Right renal pelvis (tissue), 4 donors: ENCODE results near the gene DBT. TPM values are rescaled to one million over a fixed set of nuclear protein-coding genes. Genes with fewer than 3 reads are reported as not detected.
"Not testable (repeated sequence)": the region's sequence is repeated elsewhere in the genome, so short reads cannot be mapped to it uniquely, and the experiment has no call there.

Experiments used
- DNase-seq, 4 donors: peaks; one replicate each; pipeline ENCODE4 v3.0.0-alpha.2; 2013; ENCODE audit warnings: low read depth in 4 of 4, low spot score in 3 of 4, missing footprints in 1 of 4
- polyA plus RNA-seq, 4 donors: library from polyadenylated mRNA; unstranded; fragments of 120-200 nt; gene quantifications; one replicate each; pipeline ENCODE4 v1.2.1, GENCODE V29; 2013; ENCODE audit not compliant: insufficient read length in 4 of 4

DBT gene
- 10 to 100 TPM; 24.0 to 32.6 (median 26.7) TPM for polyA plus RNA-seq

DNA sequence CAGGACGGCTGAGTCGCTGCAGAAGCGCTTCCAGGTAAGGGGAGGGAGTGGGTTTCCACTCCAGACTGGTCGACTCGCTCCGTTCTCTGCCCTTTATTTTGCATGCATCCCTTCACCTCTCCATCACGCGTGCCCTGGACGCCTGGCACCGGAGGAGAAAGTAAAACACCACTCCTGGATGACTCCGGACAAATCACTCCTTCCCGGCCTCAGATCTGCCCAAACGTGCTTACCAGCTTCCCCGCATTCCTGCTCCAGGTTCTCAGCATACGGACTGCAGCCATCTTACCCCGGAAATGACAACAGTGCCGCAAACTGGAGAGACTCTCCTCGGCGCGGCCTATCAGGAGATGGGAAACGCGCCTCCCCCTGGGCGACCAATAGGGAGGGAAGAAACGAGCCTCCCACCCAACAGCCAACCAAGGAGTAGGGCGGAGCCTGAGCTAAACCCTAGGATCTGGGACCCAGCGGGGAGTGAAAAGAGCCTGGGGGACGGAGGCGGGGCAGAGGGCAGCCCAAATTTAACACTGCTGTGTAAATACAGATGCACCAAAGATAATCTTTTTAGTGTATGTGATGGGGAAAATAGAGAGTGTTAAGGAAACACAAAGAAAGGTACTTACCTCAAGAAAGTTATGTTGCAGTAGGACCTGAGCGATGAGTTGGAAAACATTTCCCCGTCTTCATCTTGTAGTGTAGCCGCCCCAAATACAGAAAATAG lies at the start of gene DBT:
Gene DBT (minus strand): TSS at position 298 of the 721 bp plus-strand sequence. CDS start 14 bp downstream, at position 284.
- DNase-seq: peak; percentile 84 to 95 (median 92)

DNA sequence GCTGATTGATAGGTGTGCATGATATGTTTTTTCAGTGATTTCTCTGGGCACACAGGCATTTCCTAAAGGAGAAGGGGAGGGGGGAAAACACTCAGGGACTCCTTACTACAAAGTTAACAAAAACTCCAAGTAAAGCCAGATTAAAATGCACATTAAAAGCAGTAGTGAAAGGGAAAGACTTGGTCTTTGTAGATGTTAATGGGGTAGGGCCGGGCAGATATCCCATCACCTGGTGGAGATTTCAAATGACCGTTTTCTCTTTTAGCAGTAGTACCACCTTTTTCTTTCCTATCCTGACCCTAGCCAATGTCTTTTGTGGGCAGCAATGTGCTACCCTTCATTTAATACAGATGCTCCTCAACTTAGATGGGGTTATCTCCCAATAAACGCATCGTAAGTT lies 48.9 kb upstream of the DBT start:
- DNase-seq: no peak

DNA sequence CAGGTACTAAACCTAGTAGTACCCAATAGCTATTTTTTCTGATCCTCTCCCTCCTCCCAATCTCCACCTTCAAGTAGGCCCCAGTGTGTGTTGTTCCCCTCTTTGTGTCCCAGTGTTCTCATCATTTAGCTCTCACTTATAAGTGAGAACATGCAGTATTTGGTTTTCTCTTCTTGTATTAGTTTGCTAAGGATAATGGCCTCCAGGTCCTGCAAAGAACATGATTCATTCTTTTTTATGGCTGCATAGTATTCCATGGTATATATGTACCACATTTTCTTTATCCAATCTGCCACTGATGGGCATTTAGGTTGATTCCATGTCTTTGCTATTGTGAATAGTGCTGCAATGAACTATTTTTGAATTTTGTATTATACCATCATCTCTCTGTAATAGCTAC lies 47.4 kb upstream of the DBT start:
- not testable (repeated sequence) for DNase-seq

DNA sequence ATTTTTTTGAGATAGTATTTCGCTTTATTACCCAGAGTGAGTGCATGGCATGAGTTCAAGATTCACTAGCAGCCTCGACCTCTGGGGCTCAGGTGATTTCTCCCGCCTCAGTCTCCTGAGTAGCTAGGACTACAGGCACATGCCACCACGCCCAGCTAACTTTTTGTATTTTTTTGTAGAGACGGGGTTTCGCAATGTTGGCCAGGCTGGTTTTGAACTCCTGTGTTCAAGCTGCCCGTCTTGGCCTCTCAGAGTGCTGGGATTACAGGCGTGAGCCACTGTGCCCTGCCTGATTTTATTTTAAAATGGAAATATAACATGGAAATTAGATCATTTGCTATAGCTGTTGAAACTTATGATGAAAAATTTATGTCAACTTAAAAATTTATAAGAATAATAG lies 46.5 kb upstream of the DBT start:
- DNase-seq: no peak

DNA sequence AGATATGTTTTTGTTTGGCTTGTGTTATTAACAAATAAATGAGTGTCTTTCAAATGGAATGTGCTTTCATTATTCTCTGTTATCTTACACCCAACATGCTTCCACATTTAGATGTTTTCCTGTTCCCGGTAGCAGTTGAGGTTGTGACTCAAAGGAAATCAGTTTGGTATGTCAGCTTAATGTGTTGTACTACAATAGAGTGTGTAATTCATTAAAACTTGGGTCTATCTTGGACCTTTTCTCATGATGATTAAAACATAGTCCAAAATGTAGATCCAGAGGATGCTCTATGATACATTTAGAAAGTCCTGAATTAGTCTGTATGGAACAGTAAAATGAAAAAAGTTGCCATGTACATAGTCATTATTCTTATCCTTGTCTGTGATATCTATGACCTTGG lies 43.1 kb upstream of the DBT start:
- DNase-seq: no peak

DNA sequence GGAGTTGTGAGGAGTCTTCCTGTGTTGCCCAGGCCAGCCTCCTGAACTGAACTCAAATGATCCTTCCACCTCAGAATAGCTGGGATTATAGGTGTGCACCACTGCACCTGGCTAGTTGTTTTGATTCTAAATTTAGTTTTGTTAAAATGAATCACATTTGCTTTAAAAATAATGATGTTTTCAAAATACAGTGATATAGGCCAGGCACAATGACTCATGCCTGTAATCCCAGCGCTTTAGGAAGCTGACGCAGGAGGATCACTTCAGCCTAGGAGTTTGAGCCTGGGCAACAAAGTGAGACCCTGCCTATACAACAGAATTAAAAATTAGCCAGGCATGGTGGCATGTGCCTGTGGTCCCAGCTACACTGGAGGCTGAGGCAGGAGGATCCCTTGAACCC lies 40.7 kb upstream of the DBT start:
- no peak for DNase-seq

DNA sequence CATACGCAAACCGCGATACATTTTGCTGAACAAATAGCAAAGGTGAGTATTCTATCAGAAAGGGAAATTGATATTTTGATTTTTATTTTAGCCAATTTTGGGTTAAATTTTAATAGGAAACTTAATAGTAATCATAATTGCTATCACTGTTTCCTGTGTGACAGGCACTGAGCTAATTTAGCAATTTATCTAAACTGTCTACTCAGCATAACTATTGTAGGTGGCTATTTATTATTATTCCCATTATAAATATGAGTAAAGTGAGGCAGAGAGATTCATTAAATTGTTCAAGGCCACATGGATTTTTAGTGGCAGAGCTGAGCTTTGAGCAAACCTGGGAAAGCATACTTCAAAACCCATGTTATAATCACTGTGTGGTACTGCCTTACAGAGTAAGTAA lies 37.5 kb upstream of the DBT start:
- no peak for DNase-seq

DNA sequence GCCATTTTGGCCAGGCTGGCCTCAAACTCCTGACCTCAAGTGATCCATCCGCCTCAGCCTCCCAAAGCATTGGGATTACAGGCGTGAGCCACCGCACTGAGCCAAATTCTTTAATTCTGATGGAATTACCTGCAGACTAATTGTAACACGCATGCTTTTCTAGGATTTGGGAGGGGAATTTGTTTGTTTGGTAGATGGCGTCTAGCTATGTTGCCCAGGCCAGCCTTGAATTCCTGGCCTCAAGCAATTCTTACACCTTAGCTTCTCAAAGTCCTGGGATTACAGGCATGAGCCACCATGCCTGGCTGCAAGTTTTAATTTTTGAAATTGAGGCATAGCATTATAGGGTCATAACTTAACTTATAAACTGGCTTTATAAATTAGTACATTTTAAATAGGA lies 35.0 kb upstream of the DBT start:
- DNase-seq: no peak

DNA sequence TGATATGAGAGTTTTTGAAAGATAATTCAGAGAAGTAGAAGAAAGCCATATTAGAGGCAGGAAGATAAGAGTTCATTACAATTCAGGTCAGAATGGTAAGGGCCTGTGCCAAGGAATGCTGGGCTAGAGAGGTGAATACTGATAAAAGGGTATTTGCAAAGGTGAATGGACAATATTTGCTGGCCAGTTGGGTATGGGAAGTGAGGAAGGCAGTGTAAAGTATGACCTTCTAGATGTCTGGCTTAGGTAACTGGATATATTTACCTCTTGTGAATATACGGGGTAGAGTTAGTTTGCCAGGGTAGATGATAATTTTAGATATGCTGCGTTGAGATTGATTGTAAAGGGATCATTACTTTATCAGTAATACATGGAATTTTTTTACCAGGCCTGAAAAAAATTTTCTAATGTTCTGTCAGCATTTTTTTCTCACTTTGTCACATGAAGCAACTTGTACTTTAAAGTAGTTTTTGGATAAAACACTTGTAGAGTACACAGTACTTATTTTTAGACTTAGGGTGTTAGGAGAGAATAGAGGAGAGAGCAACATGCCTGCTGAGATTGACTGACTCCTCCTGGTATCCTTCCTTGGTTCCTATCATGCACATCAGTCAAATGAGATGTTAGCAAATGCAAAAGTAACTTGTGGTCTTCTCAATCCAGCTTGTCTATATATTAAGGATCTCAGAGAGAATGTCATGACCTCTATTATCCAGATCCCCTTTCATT lies 30.5 kb upstream of the DBT start:
- DNase-seq: no peak

DNA sequence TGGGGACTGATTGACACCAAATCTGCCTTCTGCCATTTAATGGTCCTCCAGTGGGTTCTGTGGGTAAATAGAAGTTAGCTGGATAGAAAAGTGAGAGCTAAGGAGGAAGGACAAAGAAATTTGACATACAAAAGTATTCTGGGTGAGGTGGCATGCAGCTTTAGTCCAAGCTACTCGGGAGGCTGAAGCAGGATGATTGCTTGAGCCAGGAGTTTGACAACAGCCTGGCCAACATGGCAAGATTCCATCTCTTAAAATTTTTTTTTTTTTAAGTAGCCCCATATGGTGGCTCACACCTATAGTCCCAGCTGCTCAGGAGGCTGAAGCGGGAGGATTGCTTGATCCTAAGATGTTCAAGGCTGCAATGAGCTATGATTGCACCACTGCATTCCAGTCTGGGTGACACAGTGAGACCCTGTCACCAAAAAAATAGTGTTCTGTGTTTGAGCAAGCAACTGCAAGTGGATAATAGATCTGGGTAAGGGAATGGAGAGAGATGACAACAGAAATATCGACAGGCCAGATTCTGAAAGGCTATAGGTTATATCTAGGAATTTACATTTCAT lies 29.8 kb upstream of the DBT start:
- DNase-seq: no peak

DNA sequence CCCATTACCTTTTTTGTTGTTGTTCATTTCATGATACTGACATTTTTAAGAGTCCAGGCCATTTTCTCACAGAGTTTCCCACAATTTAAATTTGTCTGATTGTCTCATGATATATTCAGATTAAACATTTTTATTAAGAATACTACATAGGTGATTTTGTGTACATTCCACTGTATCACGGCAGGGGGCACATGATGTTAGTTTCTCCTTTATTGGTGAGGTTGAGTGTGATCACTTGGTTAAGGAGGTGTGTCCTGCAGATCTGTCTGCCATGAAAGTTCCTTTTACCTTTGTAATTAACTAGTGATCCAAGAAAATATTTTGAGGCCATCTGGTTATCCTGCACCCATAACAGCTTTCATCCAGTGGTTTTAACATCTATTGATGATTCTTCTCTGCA lies 28.2 kb upstream of the DBT start:
- no peak for DNase-seq

DNA sequence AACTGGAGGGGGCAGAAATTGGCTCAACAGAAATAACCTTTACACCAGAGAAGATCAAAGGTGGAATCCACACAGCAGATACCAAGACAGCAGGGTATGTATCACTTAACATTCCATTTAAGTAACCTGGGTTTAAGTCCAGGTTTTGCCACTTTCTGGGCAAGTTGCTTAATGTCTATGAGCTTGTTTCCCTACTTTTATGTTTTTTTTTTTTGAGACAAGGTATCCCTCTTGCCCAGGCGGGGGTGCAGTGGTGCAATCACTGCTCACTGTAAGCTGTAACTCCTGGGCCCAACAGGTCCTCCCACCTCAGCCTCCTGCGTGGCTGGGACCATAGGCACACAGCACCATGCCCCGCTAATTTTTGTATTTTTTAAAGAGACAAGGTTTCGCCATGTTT lies 18.6 kb upstream of the DBT start:
- no peak for DNase-seq

DNA sequence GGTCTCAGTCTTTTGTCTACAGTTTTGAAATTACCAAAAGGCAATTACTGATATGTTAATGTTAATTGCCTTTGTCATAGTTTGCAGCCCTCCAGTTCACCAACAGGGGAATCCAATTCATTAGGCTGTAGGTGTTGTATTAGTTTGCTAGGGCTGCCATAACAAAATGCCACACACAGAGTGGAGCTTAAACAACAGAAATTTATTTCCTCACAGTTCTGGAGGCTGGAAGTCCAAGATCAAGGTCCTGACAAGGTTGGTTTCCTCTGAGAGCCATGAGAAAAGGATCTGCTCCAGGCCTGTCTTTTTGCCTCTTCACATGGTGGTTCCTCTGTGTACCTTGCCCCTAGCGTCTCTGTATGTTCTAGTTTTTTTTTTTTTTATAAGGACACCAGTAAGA lies 17.6 kb upstream of the DBT start:
- no peak for DNase-seq

DNA sequence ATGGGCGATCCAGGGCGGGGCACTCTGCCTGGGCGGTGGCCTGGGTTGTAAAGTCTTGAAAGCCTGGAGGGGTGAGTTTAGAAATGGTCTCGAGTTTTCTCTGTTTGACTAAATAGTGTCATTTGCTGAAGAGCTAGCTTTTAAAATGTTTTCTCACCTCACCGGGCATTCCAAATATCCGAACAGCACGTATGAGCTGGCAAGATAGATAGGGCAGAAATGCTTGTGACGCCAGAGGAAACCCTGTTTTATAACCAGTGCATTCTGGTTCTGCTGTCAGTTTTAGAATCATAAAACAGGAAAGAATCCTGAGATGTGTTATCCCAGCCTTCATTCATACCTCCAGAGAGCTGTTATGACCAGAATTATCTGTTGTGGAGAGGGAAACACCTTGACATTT lies 17.1 kb upstream of the DBT start:
- no peak for DNase-seq

DNA sequence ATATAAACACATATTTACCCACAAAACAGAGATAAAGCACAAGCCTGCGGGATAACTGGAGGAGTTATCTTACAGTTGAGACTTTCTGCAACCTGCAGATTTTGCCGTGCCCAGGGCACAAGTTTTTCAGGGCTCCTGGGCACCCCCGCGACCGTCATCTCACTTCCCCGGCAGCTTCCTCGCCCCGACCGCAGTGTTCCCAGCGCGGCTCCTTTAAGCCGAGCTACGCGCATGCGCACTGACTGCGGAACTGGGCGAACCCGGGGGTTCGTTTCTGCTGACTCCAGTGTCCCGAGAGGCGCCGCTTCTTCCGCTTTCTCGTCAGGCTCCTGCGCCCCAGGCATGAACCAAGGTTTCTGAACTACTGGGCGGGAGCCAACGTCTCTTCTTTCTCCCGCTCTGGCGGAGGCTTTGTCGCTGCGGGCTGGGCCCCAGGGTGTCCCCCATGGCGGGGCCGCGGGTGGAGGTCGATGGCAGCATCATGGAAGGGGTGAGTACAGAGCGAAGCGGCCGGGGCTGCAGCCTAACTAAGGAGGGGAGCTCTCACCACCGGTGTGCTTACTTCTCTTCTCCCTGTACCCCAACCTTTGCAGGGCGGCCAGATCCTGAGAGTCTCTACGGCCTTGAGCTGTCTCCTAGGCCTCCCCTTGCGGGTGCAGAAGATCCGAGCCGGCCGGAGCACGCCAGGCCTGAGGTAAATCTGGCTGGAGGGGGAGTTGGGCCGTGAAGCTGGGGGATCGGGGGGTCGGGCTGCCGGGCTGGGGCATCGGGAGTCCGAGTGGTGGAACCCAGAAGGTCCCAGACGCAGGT lies 16.5 kb upstream of the DBT start, which contains the start of gene RTCA:
Gene RTCA (plus strand): TSS at position 286 of the 810 bp plus-strand sequence. CDS start 160 bp downstream, at position 446.
- peak; percentile 90 to 94 (median 94) for DNase-seq

DNA sequence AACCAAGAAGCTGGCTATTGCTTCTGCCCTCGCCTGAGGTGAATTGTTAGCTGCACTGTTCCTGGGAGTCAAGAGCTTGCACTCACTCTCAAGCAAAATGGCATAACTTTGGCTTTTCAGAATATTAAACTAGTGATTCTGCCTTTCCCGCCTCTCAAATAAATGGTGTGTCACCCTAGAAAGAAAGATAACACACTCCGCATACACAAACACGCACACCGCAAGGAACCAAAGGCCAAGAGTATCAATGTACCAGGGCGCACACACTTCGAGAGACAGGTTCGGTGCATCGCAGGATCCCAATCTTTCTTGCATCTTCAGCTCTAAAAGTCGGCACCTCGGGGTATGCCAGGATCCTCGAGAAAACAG lies 15.9 kb upstream of the DBT start:
- no peak for DNase-seq

DNA sequence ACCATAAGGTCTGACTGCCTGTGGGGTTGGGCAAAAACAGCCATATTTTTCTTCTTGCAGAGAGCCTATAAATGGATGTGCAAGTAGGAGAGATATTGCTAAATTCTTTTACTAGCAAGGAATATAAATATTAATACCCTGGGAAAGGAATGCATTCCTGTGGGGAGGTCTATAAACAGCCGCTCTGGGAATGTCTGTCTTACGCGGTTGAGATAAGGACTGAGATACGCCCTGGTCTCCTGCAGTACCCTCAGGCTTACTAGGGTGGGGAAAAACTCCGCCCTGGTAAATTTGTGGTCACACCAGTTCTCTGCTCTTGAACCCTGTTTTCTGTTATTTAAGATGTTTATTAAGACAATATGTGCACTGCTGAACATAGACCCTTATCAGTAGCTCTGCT lies 14.4 kb upstream of the DBT start:
- not testable (repeated sequence) for DNase-seq

DNA sequence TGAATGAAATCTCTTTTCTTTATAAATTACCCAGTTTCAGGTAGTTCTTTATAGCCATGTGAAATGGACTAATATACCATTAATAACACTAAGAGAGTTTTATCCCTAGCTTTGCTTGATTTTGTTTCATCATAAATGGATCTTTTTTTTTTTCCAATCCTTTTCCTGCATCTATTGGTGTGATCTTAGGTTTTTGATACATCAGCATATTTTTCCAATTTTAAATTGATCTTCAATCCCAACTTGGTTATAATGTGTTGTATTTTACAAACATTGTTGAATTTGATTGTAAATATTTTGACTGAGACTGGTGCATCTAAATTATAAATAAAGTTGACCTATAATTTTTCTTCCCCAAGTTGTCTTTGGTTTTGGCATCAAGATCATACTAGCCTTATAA lies 12.1 kb upstream of the DBT start:
- no peak for DNase-seq

DNA sequence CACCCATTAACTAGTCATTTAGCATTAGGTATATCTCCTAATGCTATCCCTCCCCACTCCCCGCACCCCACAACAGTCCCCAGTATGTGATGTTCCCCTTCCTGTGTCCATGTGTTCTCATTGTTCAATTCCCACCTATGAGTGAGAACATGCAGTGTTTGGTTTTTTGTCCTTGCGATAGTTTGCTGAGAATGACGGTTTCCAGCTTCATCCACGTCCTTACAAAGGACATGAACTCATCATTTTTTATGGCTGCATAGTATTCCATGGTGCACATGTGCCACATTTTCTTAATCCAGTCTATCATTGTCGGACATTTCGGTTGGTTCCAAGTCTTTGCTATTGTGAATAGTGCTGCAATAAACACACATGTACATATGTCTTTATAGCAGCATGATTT lies 8.8 kb upstream of the DBT start:
- DNase-seq: not testable (repeated sequence)

DNA sequence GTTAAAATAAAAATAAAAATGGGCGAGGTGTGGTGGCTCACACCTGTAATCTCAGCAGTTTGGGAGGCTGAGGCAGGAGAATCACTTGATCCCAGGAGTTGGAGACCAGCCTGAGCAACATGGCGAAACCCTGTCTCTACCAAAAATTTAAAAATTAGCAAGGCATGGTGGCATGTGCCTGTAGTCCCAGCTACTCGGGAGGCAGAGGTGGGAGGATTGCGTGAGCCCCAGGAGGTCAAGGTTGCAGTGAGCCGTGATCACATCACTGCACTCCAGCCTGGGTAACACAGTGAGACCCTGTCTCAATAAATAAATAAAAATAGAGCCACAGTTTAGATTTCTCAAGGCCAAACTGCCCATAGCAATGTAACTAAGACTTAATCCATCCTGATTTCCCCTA lies 6.6 kb upstream of the DBT start:
- DNase-seq: not testable (repeated sequence)

DNA sequence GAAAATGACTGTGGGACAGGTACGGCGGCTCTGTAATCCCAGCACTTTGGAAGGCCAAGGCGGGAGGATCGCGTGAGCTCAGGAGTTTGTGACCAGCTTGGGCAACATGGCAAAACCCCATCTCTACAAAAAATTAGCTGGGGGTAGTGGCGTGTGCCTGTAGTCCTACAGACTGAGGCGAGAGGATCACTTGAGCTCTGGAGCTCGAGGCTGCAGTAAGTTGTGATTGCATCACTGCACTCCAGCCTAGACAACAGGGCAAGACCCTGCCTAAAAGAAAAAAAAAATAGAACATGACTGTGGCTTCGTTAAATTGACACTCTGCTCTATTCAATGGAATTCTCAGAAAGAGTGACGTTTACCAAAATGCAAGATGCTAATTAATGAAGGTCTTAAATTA lies 3.9 kb upstream of the DBT start:
- DNase-seq: no peak
